ENCODE measurements around the gene KMT2D.

The KMT2D gene

GRCh38 chr12:49039421-49040363 is 20.9 kb downstream of the KMT2D start:
- Histone ChIP-seq H3K4me3 (ENCODE audit: low read length, poor library complexity, severe bottlenecking) (no peak overlapping the region), H4K20me1 (ENCODE audit: insufficient read depth, low read length, poor library complexity, severe bottlenecking) (peaks cover 9% of the 10 kb centered on the region), H3K4me2 (ENCODE audit: low read depth, low read length, poor library complexity, severe bottlenecking) (no peak overlapping the region), H3K9me2 (replicated peaks; ENCODE audit: low read depth, low read length) (no peaks in the 10 kb centered on the region), H3F3A (ENCODE audit: low read depth) (no peaks in the 10 kb centered on the region), H3K9ac (ENCODE audit: low read depth, low read length, poor library complexity, severe bottlenecking) (no peak overlapping the region), H3K27me3 (ENCODE audit: insufficient read depth, low read length, poor library complexity, severe bottlenecking) (no peaks in the 10 kb centered on the region), H3K4me1 (ENCODE audit: insufficient read depth, low read length, poor library complexity, severe bottlenecking) (no peaks in the 10 kb centered on the region), H3K36me3 (ENCODE audit: insufficient read depth, low read length) (peaks cover 87% of the 10 kb centered on the region; the same call in 1 of the 2 replicates), H3K79me2 (ENCODE audit: insufficient read depth, low read length) (no peaks in the 10 kb centered on the region), H2AFZ (ENCODE audit: low read length) (no peak overlapping the region), H3K9me3 (ENCODE audit: insufficient read depth, low read depth, low read length) (no peaks in the 10 kb centered on the region)
- TF ChIP-seq CTCF (conservative IDR thresholded peaks at IDR 0.05; ENCODE audit: low read length) (no peak), EZH2phosphoT487 (IDR thresholded peaks at IDR 0.05; ENCODE audit: borderline replicate concordance) (no peak)

DNA sequence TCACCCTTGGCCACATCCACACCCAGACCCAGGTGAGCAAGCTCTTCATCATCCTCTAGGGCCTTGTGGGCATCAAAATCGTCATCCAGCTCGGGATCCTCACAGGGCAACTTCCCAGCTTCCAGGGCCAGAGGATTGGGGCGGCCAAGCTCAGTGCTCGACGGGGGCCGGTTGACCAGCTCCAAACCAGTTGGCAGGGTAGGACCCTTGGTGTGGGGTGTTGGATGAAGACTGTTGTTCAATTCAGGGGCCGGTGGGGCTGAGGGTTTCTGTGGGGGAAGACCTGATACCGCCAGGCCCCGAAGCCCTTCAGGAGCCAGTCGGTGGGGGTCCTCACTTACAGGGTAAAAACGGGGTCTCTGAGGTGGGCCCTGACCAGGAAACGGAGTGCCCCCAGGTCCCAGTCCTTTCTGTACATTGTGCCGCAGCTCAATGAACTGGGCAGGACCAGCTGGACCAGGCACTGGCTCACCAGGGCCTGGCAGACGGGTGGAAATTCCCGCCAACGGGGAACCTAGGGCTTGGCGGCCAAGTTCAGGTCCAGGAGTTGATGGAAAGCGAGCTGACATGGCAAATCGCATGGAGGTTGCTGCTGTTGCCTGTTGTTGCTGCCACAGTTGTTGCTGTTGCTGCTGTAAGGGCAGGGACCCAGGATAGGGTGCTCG is 22.2 kb downstream of the KMT2D start:
- no peaks in the 10 kb centered on the region for H3K79me2 ChIP-seq (ENCODE audit: insufficient read depth, low read length)
- H3K4me3 ChIP-seq (ENCODE audit: low read length, poor library complexity, severe bottlenecking): no peak overlapping the region
- peaks cover 4% of the 10 kb centered on the region for H4K20me1 ChIP-seq (ENCODE audit: insufficient read depth, low read length, poor library complexity, severe bottlenecking)
- no peak for TF ChIP-seq EZH2phosphoT487 (IDR thresholded peaks at IDR 0.05; ENCODE audit: borderline replicate concordance)
- TF ChIP-seq CTCF (conservative IDR thresholded peaks at IDR 0.05; ENCODE audit: low read length): no peak
- no peak overlapping the region for H2AFZ ChIP-seq (ENCODE audit: low read length)
- no peak overlapping the region for H3K9ac ChIP-seq (ENCODE audit: low read depth, low read length, poor library complexity, severe bottlenecking)
- H3K4me1 ChIP-seq (ENCODE audit: insufficient read depth, low read length, poor library complexity, severe bottlenecking): no peaks in the 10 kb centered on the region
- no peaks in the 10 kb centered on the region for H3K9me3 ChIP-seq (ENCODE audit: insufficient read depth, low read depth, low read length)
- H3K4me2 ChIP-seq (ENCODE audit: low read depth, low read length, poor library complexity, severe bottlenecking): no peak overlapping the region
- no peaks in the 10 kb centered on the region for H3F3A ChIP-seq (ENCODE audit: low read depth)
- no peaks in the 10 kb centered on the region for H3K27me3 ChIP-seq (ENCODE audit: insufficient read depth, low read length, poor library complexity, severe bottlenecking)
- peaks cover 87% of the 10 kb centered on the region; the same call in 1 of the 2 replicates for H3K36me3 ChIP-seq (ENCODE audit: insufficient read depth, low read length)
- H3K9me2 ChIP-seq (replicated peaks; ENCODE audit: low read depth, low read length): no peaks in the 10 kb centered on the region

GRCh38 chr12:49037947-49038237 is 22.7 kb downstream of the KMT2D start:
- peaks cover 87% of the 10 kb centered on the region; the same call in 1 of the 2 replicates for H3K36me3 ChIP-seq (ENCODE audit: insufficient read depth, low read length)
- no peaks in the 10 kb centered on the region for H3K27me3 ChIP-seq (ENCODE audit: insufficient read depth, low read length, poor library complexity, severe bottlenecking)
- H3K9me3 ChIP-seq (ENCODE audit: insufficient read depth, low read depth, low read length): no peaks in the 10 kb centered on the region
- no peaks in the 10 kb centered on the region for H3K9me2 ChIP-seq (replicated peaks; ENCODE audit: low read depth, low read length)
- TF ChIP-seq EZH2phosphoT487 (IDR thresholded peaks at IDR 0.05; ENCODE audit: borderline replicate concordance) (no peak), CTCF (conservative IDR thresholded peaks at IDR 0.05; ENCODE audit: low read length) (no peak)
- no peak overlapping the region for H2AFZ ChIP-seq (ENCODE audit: low read length)
- no peak overlapping the region for H3K9ac ChIP-seq (ENCODE audit: low read depth, low read length, poor library complexity, severe bottlenecking)
- no peak overlapping the region for H3K4me2 ChIP-seq (ENCODE audit: low read depth, low read length, poor library complexity, severe bottlenecking)
- H3K79me2 ChIP-seq (ENCODE audit: insufficient read depth, low read length): no peaks in the 10 kb centered on the region
- H4K20me1 ChIP-seq (ENCODE audit: insufficient read depth, low read length, poor library complexity, severe bottlenecking): no peaks in the 10 kb centered on the region
- H3K4me1 ChIP-seq (ENCODE audit: insufficient read depth, low read length, poor library complexity, severe bottlenecking): no peaks in the 10 kb centered on the region
- H3F3A ChIP-seq (ENCODE audit: low read depth): no peaks in the 10 kb centered on the region
- H3K4me3 ChIP-seq (ENCODE audit: low read length, poor library complexity, severe bottlenecking): no peak overlapping the region

Data from Loucy (cell line).